SK-N-SH (cell line): ENCODE measurements around the gene MXI1. TPM values are rescaled to one million over a fixed set of nuclear protein-coding genes. Genes with fewer than 3 reads are reported as not detected.

ENCODE experiments used
- CTCF ChIA-PET: fragments of 300-600, 350-600 bp; formaldehyde crosslinking; extraction: SDS; loops from one replicate; lab custom pipeline; 2021; lab: Yijun Ruan, JAX
- POLR2A ChIA-PET: fragments of 350-600 bp; sonication (Branson Sonifier 250); formaldehyde crosslinking; extraction: SDS; loops from one replicate; lab custom pipeline; 2020; ENCODE audit warnings: antibody characterized with exemption, inconsistent platforms; lab: Yijun Ruan, JAX
- DNase-seq: peaks from one replicate; pipeline ENCODE4 v3.0.0; 2012
- H2AFZ ChIP-seq: fragments of 200-600 bp; sonication (generic); 2 replicates; pipeline ENCODE4 v1.8.1; 2016; ENCODE audit warnings: antibody characterized with exemption, mild to moderate bottlenecking, low read depth
- H3F3A ChIP-seq: fragments of 200-600 bp; sonication (generic); replicated peaks from 2 replicates; pipeline ENCODE3; 2016; ENCODE audit warnings: antibody characterized with exemption, mild to moderate bottlenecking; ENCODE audit not compliant: insufficient read depth
- H3K27ac ChIP-seq, 2 experiments: fragments of 200-500 bp in 1 of 2; fragments of 200-600 bp in 1 of 2; sonication (Bioruptor generic) in 1 of 2; sonication (generic), shearing (Covaris generic) in 1 of 2; 2 replicates each; pipeline versions ENCODE4 v1.5.1 to v1.6.1; 2014 to 2016; ENCODE audit warnings: low read depth in 2 of 2, inconsistent platforms in 1 of 2, low read length in 1 of 2, mild to moderate bottlenecking in 1 of 2, mixed read lengths in 1 of 2
- H3K27me3 ChIP-seq: fragments of 200-600 bp; sonication (generic), shearing (Covaris generic); 2 replicates; pipeline ENCODE4 v1.6.1; 2016; ENCODE audit warnings: mixed run types; ENCODE audit not compliant: insufficient read depth
- H3K36me3 ChIP-seq, 2 experiments: fragments of 200-500 bp in 1 of 2; fragments of 200-600 bp in 1 of 2; sonication (Bioruptor generic) in 1 of 2; sonication (generic) in 1 of 2; replicated peaks in 1 of 2; 2 replicates each; pipeline versions ENCODE3 to v1.5.1; 2014 to 2016; ENCODE audit warnings: low read length in 1 of 2, mild to moderate bottlenecking in 1 of 2; ENCODE audit not compliant: insufficient read depth in 2 of 2, control insufficient read depth in 1 of 2
- H3K4me1 ChIP-seq, 2 experiments: fragments of 200-500 bp in 1 of 2; fragments of 200-600 bp in 1 of 2; sonication (Bioruptor generic) in 1 of 2; sonication (generic), shearing (Covaris generic) in 1 of 2; 2 replicates each; pipeline versions ENCODE4 v1.5.1 to v1.6.1; 2014 to 2016; ENCODE audit warnings: low read depth in 1 of 2, low read length in 1 of 2, mixed run types in 1 of 2; ENCODE audit not compliant: insufficient read depth in 2 of 2, control insufficient read depth in 1 of 2
- H3K4me2 ChIP-seq: fragments of 200-600 bp; sonication (generic), shearing (Covaris generic); 2 replicates; pipeline ENCODE4 v1.6.1; 2017; ENCODE audit warnings: mixed run types
- H3K4me3 ChIP-seq, 2 experiments: fragments of 200-500 bp in 1 of 2; fragments of 200-600 bp in 1 of 2; sonication (Bioruptor generic) in 1 of 2; sonication (generic), shearing (Covaris generic) in 1 of 2; 2 replicates each; pipeline versions ENCODE4 v1.5.1 to v1.8.1; 2014 to 2016; ENCODE audit warnings: low read depth in 2 of 2, inconsistent platforms in 1 of 2, low read length in 1 of 2, mild to moderate bottlenecking in 1 of 2, mixed read lengths in 1 of 2, moderate library complexity in 1 of 2
- H3K79me2 ChIP-seq: fragments of 200-600 bp; sonication (generic); 2 replicates; pipeline ENCODE4 v1.8.1; 2017; ENCODE audit warnings: mild to moderate bottlenecking; ENCODE audit not compliant: insufficient read depth
- H3K9ac ChIP-seq: fragments of 200-600 bp; sonication (generic); 2 replicates; pipeline ENCODE4 v1.6.1; 2017; ENCODE audit warnings: mixed run types
- H3K9me2 ChIP-seq: fragments of 200-600 bp; sonication (generic); 2 replicates; pipeline ENCODE4 v1.6.1; 2017; ENCODE audit warnings: mixed run types
- H3K9me3 ChIP-seq: fragments of 200-600 bp; sonication (generic); 2 replicates; pipeline ENCODE4 v1.6.1; 2017; ENCODE audit warnings: mixed run types, mild to moderate bottlenecking, moderate library complexity
- H4K20me1 ChIP-seq: fragments of 200-600 bp; sonication (generic); 2 replicates; pipeline ENCODE4 v1.6.1; 2017; ENCODE audit warnings: mild to moderate bottlenecking, mixed run types; ENCODE audit not compliant: insufficient read depth
- CHD2 ChIP-seq: fragments of 150-350 bp; IDR thresholded peaks from 2 replicates; pipeline ENCODE4 v1.6.1; 2018; ENCODE audit warnings: low read length; ENCODE audit not compliant: partially characterized antibody
- ELF1 ChIP-seq: IDR thresholded peaks from 2 replicates; pipeline ENCODE4 v1.4.0; 2012
- EZH2phosphoT487 ChIP-seq: fragments of 200-600 bp; sonication (generic); IDR thresholded peaks from 2 replicates; pipeline ENCODE4 v1.6.1; 2017; ENCODE audit warnings: low read depth, mixed run types, mild to moderate bottlenecking, antibody characterized with exemption, moderate library complexity, borderline replicate concordance
- FOSL2 ChIP-seq: IDR thresholded peaks from 2 replicates; pipeline ENCODE4 v1.4.0; 2012; ENCODE audit warnings: low read depth, mild to moderate bottlenecking, moderate library complexity, borderline replicate concordance
- FOXM1 ChIP-seq: IDR thresholded peaks from 2 replicates; pipeline ENCODE4 v1.4.0; 2012; ENCODE audit warnings: low read depth, mild to moderate bottlenecking
- GATA2 ChIP-seq: sonication (generic); formaldehyde crosslinking; IDR thresholded peaks from 2 replicates; pipeline ENCODE4 v1.5.0; 2020; ENCODE audit warnings: mild to moderate bottlenecking, missing genetic modification reagents
- JUND ChIP-seq: IDR thresholded peaks from 2 replicates; pipeline ENCODE4 v1.4.0; 2012
- MXI1 ChIP-seq: IDR thresholded peaks from 2 replicates; pipeline ENCODE4 v1.6.1; 2012; ENCODE audit warnings: mild to moderate bottlenecking, low read depth, low read length, improper control_type of control experiment
- NFIC ChIP-seq: IDR thresholded peaks from 2 replicates; pipeline ENCODE4 v1.4.0; 2012; ENCODE audit warnings: borderline replicate concordance
- POLR2AphosphoS5 ChIP-seq: IDR thresholded peaks from 2 replicates; pipeline ENCODE4 v1.6.1; 2012; ENCODE audit warnings: low read depth, low read length
- RAD21 ChIP-seq: IDR thresholded peaks from 2 replicates; pipeline ENCODE4 v1.6.1; 2012; ENCODE audit warnings: mild to moderate bottlenecking, low read length
- RFX5 ChIP-seq: IDR thresholded peaks from 2 replicates; pipeline ENCODE4 v1.6.1; 2012; ENCODE audit warnings: mild to moderate bottlenecking, improper control_type of control experiment, low read length
- RXRA ChIP-seq: IDR thresholded peaks from 2 replicates; pipeline ENCODE4 v1.4.0; 2012; ENCODE audit warnings: low read depth, mild to moderate bottlenecking, borderline replicate concordance
- SMC3 ChIP-seq: IDR thresholded peaks from 2 replicates; pipeline ENCODE4 v1.6.1; 2012; ENCODE audit warnings: low read depth, low read length, improper control_type of control experiment
- TAF1 ChIP-seq: IDR thresholded peaks from 2 replicates; pipeline ENCODE4 v1.6.1; 2012; ENCODE audit warnings: low read depth, mild to moderate bottlenecking, low read length, moderate library complexity, borderline replicate concordance
- USF1 ChIP-seq: IDR thresholded peaks from 2 replicates; pipeline ENCODE4 v1.4.0; 2012; ENCODE audit warnings: low read depth, borderline replicate concordance
- WGBS: methylation state at CpG from one replicate; pipeline ENCODE4 v1.1.6; 2017; ENCODE audit warnings: low lambda C conversion rate; 5-methylcytosine and 5-hydroxymethylcytosine counted together
- polyA plus RNA-seq, 3 experiments: library from polyadenylated mRNA; depleted of rRNA; stranded (reverse); fragments of >200 nt; gene quantifications; 2 replicates each; pipeline ENCODE4 v1.2.3, GENCODE V29; 2012
- TF ChIP-seq, protein P1 (sequence below): IDR thresholded peaks from 2 replicates; pipeline ENCODE4 v1.4.0; 2012; ENCODE audit warnings: low read depth
- TF ChIP-seq, protein P2 (sequence below): IDR thresholded peaks from 2 replicates; pipeline ENCODE4; 2012
- TF ChIP-seq, protein P3 (sequence below): fragments of 200-600 bp; sonication (generic); IDR thresholded peaks from 2 replicates; pipeline ENCODE4 v1.6.1; 2017; ENCODE audit warnings: antibody characterized with exemption, mild to moderate bottlenecking, moderate library complexity

Gene MXI1
- polyA plus RNA-seq, 1 of the 3 experiments (the other 2 are of a cell fraction) = 13.8 TPM

- POLR2A ChIA-PET = interaction anchor here (0.7 to 1.5 kb wide), 4 partner anchors 17 to 201 kb away, joined by 3 to 11 read pairs (median 6); partner anchors contain the start of gene SMNDC1
- Histone ChIP-seq H3K79me2 (no peaks in the 10 kb centered on the region), H3K4me3 (peak overlapping the region; percentile 79 to 88), H3K9me2 (no peaks in the 10 kb centered on the region), H3K9me3 (no peaks in the 10 kb centered on the region), H3K4me2 (peak overlapping the region; percentile 100), H3K27me3 (no peaks in the 10 kb centered on the region), H3F3A (peaks cover 12% of the 10 kb centered on the region), H3K9ac (peak overlapping the region; percentile 65), H3K4me1 (peaks cover 0 to 15% of the 10 kb centered on the region in 2 experiments; a peak in 3 of 4 replicates), H3K36me3 (no peaks in the 10 kb centered on the region), H4K20me1 (no peaks in the 10 kb centered on the region), H2AFZ (peak overlapping the region; percentile 78), H3K27ac (peak overlapping the region; percentile 31 to 97)
- CTCF ChIA-PET = interaction anchor here (1.0 to 5.0 kb wide), 12 partner anchors 16 to 325 kb away, joined by 3 to 51 read pairs (median 4); no protein-coding TSS in a partner anchor
- 0% methylated on average over 14 of the region's 24 CpGs for WGBS
- TF ChIP-seq NFIC (no peak; the same call in 1 of the 2 replicates), EZH2phosphoT487 (no peak), CHD2 (peak; percentile 58), MXI1 (peak; percentile 71; the same call in 1 of the 2 replicates), RFX5 (peak; percentile 61; the same call in 1 of the 2 replicates), SMC3 (0 out of 2 replicates have a peak, but pooled peaks have one; percentile 11)
- no peak for DNase-seq
Observed at GRCh38 chr10:110209454-110209925, 2.1 kb downstream of the MXI1 start.

DNA sequence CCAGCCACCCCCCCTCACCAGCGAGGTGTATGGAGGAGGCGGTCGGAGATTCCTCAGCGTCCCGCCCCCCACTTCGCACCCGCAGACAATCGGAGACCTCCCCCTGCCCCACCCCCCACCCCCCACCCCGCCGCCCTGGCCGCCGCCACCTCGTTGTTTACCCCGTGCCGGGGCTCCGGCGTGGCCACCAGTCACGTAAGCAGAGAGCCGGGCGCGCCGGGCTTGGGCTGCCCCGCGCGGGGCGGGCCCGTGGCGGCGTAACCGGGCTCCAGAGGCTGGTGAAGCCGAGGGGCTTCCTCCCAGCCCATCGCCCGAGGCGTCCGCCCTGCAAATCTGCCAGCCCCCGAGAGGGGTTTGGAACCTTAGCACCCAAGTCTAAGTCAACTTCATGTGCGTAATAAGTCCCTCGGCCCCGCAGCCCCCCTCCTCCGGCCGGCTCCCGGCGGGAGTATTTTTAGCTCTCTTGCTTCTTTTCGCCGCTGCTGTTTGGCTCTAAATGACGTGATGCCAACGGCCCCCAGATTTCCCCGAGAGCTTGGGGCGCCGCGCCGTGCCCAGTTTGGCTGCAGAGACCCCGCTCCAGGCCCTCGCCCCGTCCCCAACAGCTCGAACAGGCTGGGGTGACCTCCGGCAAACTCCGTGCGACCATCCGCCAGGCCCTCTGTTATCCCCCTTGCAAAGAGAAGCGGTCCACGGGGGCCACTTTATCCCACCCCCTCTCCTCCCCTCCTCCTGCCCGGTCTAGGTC is 2.7 kb downstream of the MXI1 start:
- ChIA-PET POLR2A (interaction anchor here (0.7 to 1.5 kb wide), 7 partner anchors 12 to 202 kb away, joined by 3 to 11 read pairs (median 5); partner anchors contain the start of gene SMNDC1), CTCF (interaction anchor here (0.8 to 5.0 kb wide), 12 partner anchors 11 to 326 kb away, joined by 3 to 51 read pairs (median 4); no protein-coding TSS in a partner anchor)
- Histone ChIP-seq H3K27ac (peak overlapping the region; percentile 76 to 97), H2AFZ (peak overlapping the region; percentile 94), H3K9me3 (no peaks in the 10 kb centered on the region), H3K27me3 (no peaks in the 10 kb centered on the region), H3K4me3 (peak overlapping the region; percentile 79 to 88), H3K36me3 (no peaks in the 10 kb centered on the region), H3K9ac (peak overlapping the region; percentile 90), H3K4me2 (peak overlapping the region; percentile 100), H3K9me2 (no peaks in the 10 kb centered on the region), H3K4me1 (peaks cover 0 to 15% of the 10 kb centered on the region in 2 experiments; a peak in 3 of 4 replicates), H3F3A (peaks cover 12% of the 10 kb centered on the region), H4K20me1 (no peaks in the 10 kb centered on the region), H3K79me2 (no peaks in the 10 kb centered on the region)
- DNase-seq = peak; percentile 82
- WGBS = 0% methylated on average over 11 of the region's 63 CpGs
- TF ChIP-seq TAF1 (no peak), NFIC (no peak), FOSL2 (no peak), POLR2AphosphoS5 (no peak), GATA2 (CRISPR knock-in tag) (no peak; the same call in 1 of the 2 replicates), FOXM1 (no peak), JUND (no peak), RXRA (no peak), USF1 (no peak), RAD21 (no peak), ELF1 (no peak)
- TF ChIP-seq, protein P1, sequence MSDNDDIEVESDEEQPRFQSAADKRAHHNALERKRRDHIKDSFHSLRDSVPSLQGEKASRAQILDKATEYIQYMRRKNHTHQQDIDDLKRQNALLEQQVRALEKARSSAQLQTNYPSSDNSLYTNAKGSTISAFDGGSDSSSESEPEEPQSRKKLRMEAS = no peak
- TF ChIP-seq, protein P2, sequence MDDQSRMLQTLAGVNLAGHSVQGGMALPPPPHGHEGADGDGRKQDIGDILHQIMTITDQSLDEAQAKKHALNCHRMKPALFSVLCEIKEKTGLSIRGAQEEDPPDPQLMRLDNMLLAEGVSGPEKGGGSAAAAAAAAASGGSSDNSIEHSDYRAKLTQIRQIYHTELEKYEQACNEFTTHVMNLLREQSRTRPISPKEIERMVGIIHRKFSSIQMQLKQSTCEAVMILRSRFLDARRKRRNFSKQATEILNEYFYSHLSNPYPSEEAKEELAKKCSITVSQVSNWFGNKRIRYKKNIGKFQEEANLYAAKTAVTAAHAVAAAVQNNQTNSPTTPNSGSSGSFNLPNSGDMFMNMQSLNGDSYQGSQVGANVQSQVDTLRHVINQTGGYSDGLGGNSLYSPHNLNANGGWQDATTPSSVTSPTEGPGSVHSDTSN = no peak
- TF ChIP-seq, protein P3, sequence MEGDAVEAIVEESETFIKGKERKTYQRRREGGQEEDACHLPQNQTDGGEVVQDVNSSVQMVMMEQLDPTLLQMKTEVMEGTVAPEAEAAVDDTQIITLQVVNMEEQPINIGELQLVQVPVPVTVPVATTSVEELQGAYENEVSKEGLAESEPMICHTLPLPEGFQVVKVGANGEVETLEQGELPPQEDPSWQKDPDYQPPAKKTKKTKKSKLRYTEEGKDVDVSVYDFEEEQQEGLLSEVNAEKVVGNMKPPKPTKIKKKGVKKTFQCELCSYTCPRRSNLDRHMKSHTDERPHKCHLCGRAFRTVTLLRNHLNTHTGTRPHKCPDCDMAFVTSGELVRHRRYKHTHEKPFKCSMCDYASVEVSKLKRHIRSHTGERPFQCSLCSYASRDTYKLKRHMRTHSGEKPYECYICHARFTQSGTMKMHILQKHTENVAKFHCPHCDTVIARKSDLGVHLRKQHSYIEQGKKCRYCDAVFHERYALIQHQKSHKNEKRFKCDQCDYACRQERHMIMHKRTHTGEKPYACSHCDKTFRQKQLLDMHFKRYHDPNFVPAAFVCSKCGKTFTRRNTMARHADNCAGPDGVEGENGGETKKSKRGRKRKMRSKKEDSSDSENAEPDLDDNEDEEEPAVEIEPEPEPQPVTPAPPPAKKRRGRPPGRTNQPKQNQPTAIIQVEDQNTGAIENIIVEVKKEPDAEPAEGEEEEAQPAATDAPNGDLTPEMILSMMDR = no peak
